GM18867 (cell line): Measurements from ENCODE around the gene FAM25C.
"Not testable (repeated sequence)": the region's sequence is repeated elsewhere in the genome, so short reads cannot be mapped to it uniquely, and the experiment has no call there.

Experiments
- ATAC-seq: cut with Tn5 transposase; IDR thresholded peaks from one replicate; pipeline ENCODE4 v1.9.1; 2021; ENCODE audit warnings: mild to moderate bottlenecking, moderate library complexity; ENCODE audit not compliant: unreplicated experiment

The FAM25C gene

GRCh38 chr10:47959677-47960076, 39.9 kb downstream of the FAM25C start:
- ATAC-seq, result not testable (repeated sequence)

GRCh38 chr10:47957158-47957557, 42.4 kb downstream of the FAM25C start:
- not testable (repeated sequence) for ATAC-seq

- not testable (repeated sequence) for ATAC-seq
Measured at GRCh38 chr10:47947424-47947823, 52.2 kb downstream of the FAM25C start.
